Raji (cell line): ENCODE data around the gene FKBP1A.

Experiments used
- POLR2A ChIP-seq: IDR thresholded peaks from 2 replicates; pipeline ENCODE4 v1.6.1; 2011; ENCODE audit warnings: low read depth, low read length, control low read depth; ENCODE audit not compliant: insufficient read depth

The FKBP1A gene

GRCh38 chr20:1357921-1358671 lies 34.8 kb downstream of the FKBP1A start:
- no peak for TF ChIP-seq POLR2A

- TF ChIP-seq POLR2A, result no peak
These were observed 38.9 kb downstream of the FKBP1A start for GRCh38 chr20:1353956-1354355.

- no peak for TF ChIP-seq POLR2A
These were observed 46.4 kb downstream of the FKBP1A start for GRCh38 chr20:1346315-1346969.

GRCh38 chr20:1345756-1346093 lies 47.1 kb downstream of the FKBP1A start:
- no peak for TF ChIP-seq POLR2A

GRCh38 chr20:1345030-1345755 lies 47.7 kb downstream of the FKBP1A start:
- TF ChIP-seq POLR2A, result no peak

GRCh38 chr20:1341561-1342265 lies 51.1 kb downstream of the FKBP1A start:
- no peak for TF ChIP-seq POLR2A

- TF ChIP-seq POLR2A, result no peak
These were observed 54.1 kb downstream of the FKBP1A start for GRCh38 chr20:1338801-1339200.

- TF ChIP-seq POLR2A, result no peak
These were observed 54.8 kb downstream of the FKBP1A start for GRCh38 chr20:1338096-1338495.

- TF ChIP-seq POLR2A, result no peak
These were observed 55.4 kb downstream of the FKBP1A start for GRCh38 chr20:1337441-1337840.

GRCh38 chr20:1336699-1337367 lies 56.0 kb downstream of the FKBP1A start:
- no peak for TF ChIP-seq POLR2A

- TF ChIP-seq POLR2A, result no peak
These were observed 56.7 kb downstream of the FKBP1A start for GRCh38 chr20:1335961-1336698.

GRCh38 chr20:1334761-1335160 lies 58.1 kb downstream of the FKBP1A start:
- no peak for TF ChIP-seq POLR2A

- TF ChIP-seq POLR2A, result no peak
These were observed 58.5 kb downstream of the FKBP1A start for GRCh38 chr20:1334370-1334731.
